Measurements from ENCODE around the gene PSMC4.

DNA sequence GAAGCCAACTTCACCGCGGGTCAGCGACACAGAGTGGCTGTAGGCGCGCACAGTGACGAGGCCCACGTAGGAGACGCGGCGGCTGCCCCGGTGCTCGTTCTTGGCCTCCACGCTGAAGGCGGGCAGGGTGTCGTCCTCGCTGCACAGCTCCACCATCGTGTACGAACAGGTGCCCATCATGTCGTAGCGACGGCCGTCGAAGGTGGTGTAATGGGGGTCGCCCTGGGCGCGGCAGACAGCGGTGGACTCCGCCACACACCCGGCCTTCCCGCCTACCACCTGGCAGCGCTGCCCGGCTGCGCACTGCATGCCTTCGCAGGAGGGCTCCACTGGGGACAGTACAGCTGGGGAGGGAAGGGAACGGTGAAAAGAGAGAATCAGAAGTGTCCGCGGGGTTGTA is 46.6 kb upstream of the PSMC4 start:
- TF ChIP-seq, protein P1, sequence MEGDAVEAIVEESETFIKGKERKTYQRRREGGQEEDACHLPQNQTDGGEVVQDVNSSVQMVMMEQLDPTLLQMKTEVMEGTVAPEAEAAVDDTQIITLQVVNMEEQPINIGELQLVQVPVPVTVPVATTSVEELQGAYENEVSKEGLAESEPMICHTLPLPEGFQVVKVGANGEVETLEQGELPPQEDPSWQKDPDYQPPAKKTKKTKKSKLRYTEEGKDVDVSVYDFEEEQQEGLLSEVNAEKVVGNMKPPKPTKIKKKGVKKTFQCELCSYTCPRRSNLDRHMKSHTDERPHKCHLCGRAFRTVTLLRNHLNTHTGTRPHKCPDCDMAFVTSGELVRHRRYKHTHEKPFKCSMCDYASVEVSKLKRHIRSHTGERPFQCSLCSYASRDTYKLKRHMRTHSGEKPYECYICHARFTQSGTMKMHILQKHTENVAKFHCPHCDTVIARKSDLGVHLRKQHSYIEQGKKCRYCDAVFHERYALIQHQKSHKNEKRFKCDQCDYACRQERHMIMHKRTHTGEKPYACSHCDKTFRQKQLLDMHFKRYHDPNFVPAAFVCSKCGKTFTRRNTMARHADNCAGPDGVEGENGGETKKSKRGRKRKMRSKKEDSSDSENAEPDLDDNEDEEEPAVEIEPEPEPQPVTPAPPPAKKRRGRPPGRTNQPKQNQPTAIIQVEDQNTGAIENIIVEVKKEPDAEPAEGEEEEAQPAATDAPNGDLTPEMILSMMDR (IDR thresholded peaks at IDR 0.05), result no peak
- TF ChIP-seq POLR2A (IDR thresholded peaks at IDR 0.05) (no peak), POLR2AphosphoS5 (IDR thresholded peaks at IDR 0.05; ENCODE audit: insufficient read depth in 1 of 2, low read depth in 1 of 2) (no peak)
